ENCODE data around the gene NTM.

The NTM gene

GRCh38 chr11:131704682-131705081 lies 334.3 kb downstream of the NTM start:
- Histone ChIP-seq H3K27ac (replicated peaks) (no peak overlapping the region), H3K27me3 (ENCODE audit: insufficient read depth, poor library complexity, severe bottlenecking) (no peaks in the 10 kb centered on the region), H3K4me3 (replicated peaks; ENCODE audit: insufficient read depth, low read length) (no peak overlapping the region)
- DNase-seq (ENCODE audit: low read depth in 1 of 2, low spot score in 1 of 2): no peak
- TF ChIP-seq CTCF (IDR thresholded peaks at IDR 0.05; ENCODE audit: insufficient read depth, low read length): no peak
- TF ChIP-seq POLR2AphosphoS5 (IDR thresholded peaks at IDR 0.05; ENCODE audit: low read depth): no peak
- TF ChIP-seq GABPA (IDR thresholded peaks at IDR 0.05; ENCODE audit: low read depth): no peak
- no peak for TF ChIP-seq SPI1 (IDR thresholded peaks at IDR 0.05; ENCODE audit: borderline replicate concordance, low read depth)
- no peak for TF ChIP-seq REST (IDR thresholded peaks at IDR 0.05; ENCODE audit: insufficient replicate concordance, low read depth)

- no peak for TF ChIP-seq CTCF (IDR thresholded peaks at IDR 0.05; ENCODE audit: insufficient read depth, low read length)
- H3K27me3 ChIP-seq (ENCODE audit: insufficient read depth, poor library complexity, severe bottlenecking): no peaks in the 10 kb centered on the region
- no peak for DNase-seq (ENCODE audit: low read depth in 1 of 2, low spot score in 1 of 2)
- H3K27ac ChIP-seq (replicated peaks): no peak overlapping the region
- no peak overlapping the region for H3K4me3 ChIP-seq (replicated peaks; ENCODE audit: insufficient read depth, low read length)
These were observed 340.1 kb downstream of the NTM start for GRCh38 chr11:131710511-131710910.

GRCh38 chr11:131712897-131713296 lies 342.5 kb downstream of the NTM start:
- Histone ChIP-seq H3K27ac (replicated peaks) (no peak overlapping the region), H3K27me3 (ENCODE audit: insufficient read depth, poor library complexity, severe bottlenecking) (no peaks in the 10 kb centered on the region), H3K4me3 (replicated peaks; ENCODE audit: insufficient read depth, low read length) (no peak overlapping the region)
- no peak for DNase-seq (ENCODE audit: low read depth in 1 of 2, low spot score in 1 of 2)
- no peak for TF ChIP-seq POLR2AphosphoS5 (IDR thresholded peaks at IDR 0.05; ENCODE audit: low read depth)
- TF ChIP-seq SPI1 (IDR thresholded peaks at IDR 0.05; ENCODE audit: borderline replicate concordance, low read depth): no peak
- no peak for TF ChIP-seq REST (IDR thresholded peaks at IDR 0.05; ENCODE audit: insufficient replicate concordance, low read depth)
- TF ChIP-seq GABPA (IDR thresholded peaks at IDR 0.05; ENCODE audit: low read depth): no peak
- no peak for TF ChIP-seq CTCF (IDR thresholded peaks at IDR 0.05; ENCODE audit: insufficient read depth, low read length)

GRCh38 chr11:131713529-131714134 lies 343.2 kb downstream of the NTM start:
- no peak for DNase-seq (ENCODE audit: low read depth in 1 of 2, low spot score in 1 of 2)
- Histone ChIP-seq H3K27me3 (ENCODE audit: insufficient read depth, poor library complexity, severe bottlenecking) (no peaks in the 10 kb centered on the region), H3K27ac (replicated peaks) (no peak overlapping the region), H3K4me3 (replicated peaks; ENCODE audit: insufficient read depth, low read length) (no peak overlapping the region)
- TF ChIP-seq POLR2AphosphoS5 (IDR thresholded peaks at IDR 0.05; ENCODE audit: low read depth): no peak
- TF ChIP-seq CTCF (IDR thresholded peaks at IDR 0.05; ENCODE audit: insufficient read depth, low read length): no peak
- no peak for TF ChIP-seq REST (IDR thresholded peaks at IDR 0.05; ENCODE audit: insufficient replicate concordance, low read depth)
- no peak for TF ChIP-seq GABPA (IDR thresholded peaks at IDR 0.05; ENCODE audit: low read depth)
- TF ChIP-seq SPI1 (IDR thresholded peaks at IDR 0.05; ENCODE audit: borderline replicate concordance, low read depth): no peak
